Measurements from ENCODE around the gene PGM5. TPM values are rescaled to one million over a fixed set of nuclear protein-coding genes. Genes with fewer than 3 reads are reported as not detected.

The PGM5 gene
- polyA plus RNA-seq, 1 donor (not counting 4 experiments of a cell fraction or from before 2014, with no cell fraction given), result 0.18 TPM

DNA sequence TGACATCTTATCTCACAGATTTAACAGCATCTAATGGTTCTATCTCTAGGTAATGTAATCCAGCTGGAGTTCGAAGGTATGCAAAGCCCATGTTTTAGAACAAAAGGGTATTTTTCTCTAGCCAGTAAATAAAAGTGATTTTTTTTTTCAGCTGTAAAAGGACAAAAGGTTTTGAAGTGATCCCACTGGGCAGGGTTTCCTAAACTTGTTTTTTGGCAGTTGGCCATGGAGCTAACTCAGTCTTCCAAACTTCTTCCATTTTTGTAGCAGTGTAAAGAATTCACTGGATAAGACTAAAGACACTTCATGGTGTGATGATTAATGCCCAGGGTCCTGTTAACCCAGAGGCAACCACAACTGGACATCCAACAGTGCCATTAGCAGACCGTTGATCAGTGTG lies 120.4 kb downstream of the PGM5 start:
- Histone ChIP-seq H3K9me1 (ENCODE audit: control insufficient read depth, extremely low read depth, insufficient read depth, low read length) (no peaks in the 10 kb centered on the region), H3K4me1 (ENCODE audit: control insufficient read depth, extremely low read depth, insufficient read depth, low read length) (no peaks in the 10 kb centered on the region), H4K20me1 (ENCODE audit: control insufficient read depth, extremely low read depth, insufficient read depth, low read length) (no peaks in the 10 kb centered on the region), H3K36me3 (ENCODE audit: control insufficient read depth in 2 of 2, extremely low read depth in 1 of 2, insufficient read depth in 2 of 2, low read length in 2 of 2) (no peaks in the 10 kb centered on the region), H3K27me3 (ENCODE audit: control insufficient read depth, extremely low read depth, insufficient read depth, low read length) (no peaks in the 10 kb centered on the region), H3K9me3 (ENCODE audit: control insufficient read depth, low read depth, low read length) (no peaks in the 10 kb centered on the region), H2AFZ (ENCODE audit: control insufficient read depth, low read length) (no peak overlapping the region), H3K4me3 (ENCODE audit: control insufficient read depth in 2 of 3, extremely low read depth in 1 of 3, insufficient read depth in 2 of 3, low read depth in 1 of 3, low read length in 3 of 3) (no peak overlapping the region), H3K79me2 (ENCODE audit: control insufficient read depth, insufficient read depth, low read length) (no peaks in the 10 kb centered on the region), H3K9ac (ENCODE audit: control insufficient read depth, extremely low read depth, insufficient read depth, low read length) (no peak overlapping the region), H3K27ac (ENCODE audit: control insufficient read depth, insufficient read depth, low read length) (no peak overlapping the region), H3K4me2 (ENCODE audit: control insufficient read depth, extremely low read depth, insufficient read depth, low read depth, low read length) (no peak overlapping the region)
- DNase-seq (ENCODE audit: low read depth, low spot score) (no peak), FAIRE-seq (no peak)
- dilution Hi-C loops (cut with MboI; ENCODE audit: extremely low pct_ligation_motif_present, low sequenced_read_pairs), result no loop called here
- no peak for TF ChIP-seq CTCF (optimal IDR thresholded peaks at IDR 0.05 in 1 of 3, IDR thresholded peaks at IDR 0.05 in 1 of 3, conservative IDR thresholded peaks at IDR 0.05 in 1 of 3; ENCODE audit: extremely low read depth in 1 of 3, insufficient read depth in 2 of 3, low read length in 3 of 3)
- no peak for TF ChIP-seq EZH2 (IDR thresholded peaks at IDR 0.05; ENCODE audit: low read length)

- H3K4me1 ChIP-seq (ENCODE audit: control insufficient read depth, extremely low read depth, insufficient read depth, low read length), result no peaks in the 10 kb centered on the region
- no peak overlapping the region for H2AFZ ChIP-seq (ENCODE audit: control insufficient read depth, low read length)
- H3K36me3 ChIP-seq (ENCODE audit: control insufficient read depth in 2 of 2, extremely low read depth in 1 of 2, insufficient read depth in 2 of 2, low read length in 2 of 2), result no peaks in the 10 kb centered on the region
- no peaks in the 10 kb centered on the region for H3K9me1 ChIP-seq (ENCODE audit: control insufficient read depth, extremely low read depth, insufficient read depth, low read length)
- no peak overlapping the region for H3K4me3 ChIP-seq (ENCODE audit: control insufficient read depth in 2 of 3, extremely low read depth in 1 of 3, insufficient read depth in 2 of 3, low read depth in 1 of 3, low read length in 3 of 3)
- H4K20me1 ChIP-seq (ENCODE audit: control insufficient read depth, extremely low read depth, insufficient read depth, low read length), result no peaks in the 10 kb centered on the region
- H3K27ac ChIP-seq (ENCODE audit: control insufficient read depth, insufficient read depth, low read length), result no peak overlapping the region
- no peaks in the 10 kb centered on the region for H3K79me2 ChIP-seq (ENCODE audit: control insufficient read depth, insufficient read depth, low read length)
- TF ChIP-seq CTCF (optimal IDR thresholded peaks at IDR 0.05 in 1 of 3, IDR thresholded peaks at IDR 0.05 in 1 of 3, conservative IDR thresholded peaks at IDR 0.05 in 1 of 3; ENCODE audit: extremely low read depth in 1 of 3, insufficient read depth in 2 of 3, low read length in 3 of 3) (no peak), EZH2 (IDR thresholded peaks at IDR 0.05; ENCODE audit: low read length) (no peak)
- no peak overlapping the region for H3K9ac ChIP-seq (ENCODE audit: control insufficient read depth, extremely low read depth, insufficient read depth, low read length)
- FAIRE-seq (no peak), DNase-seq (ENCODE audit: low read depth, low spot score) (no peak)
- no peaks in the 10 kb centered on the region for H3K9me3 ChIP-seq (ENCODE audit: control insufficient read depth, low read depth, low read length)
- no peaks in the 10 kb centered on the region for H3K27me3 ChIP-seq (ENCODE audit: control insufficient read depth, extremely low read depth, insufficient read depth, low read length)
- H3K4me2 ChIP-seq (ENCODE audit: control insufficient read depth, extremely low read depth, insufficient read depth, low read depth, low read length), result no peak overlapping the region
- dilution Hi-C loops (cut with MboI; ENCODE audit: extremely low pct_ligation_motif_present, low sequenced_read_pairs), result no loop called here
Measured at GRCh38 chr9:68480807-68481206, 124.4 kb downstream of the PGM5 start.

All from keratinocyte (primary cell).